Measurements from ENCODE around the gene OR1F1. TPM values are rescaled to one million over a fixed set of nuclear protein-coding genes. Genes with fewer than 3 reads are reported as not detected.

Gene OR1F1
- total RNA-seq, 1 experiment from 2014 or later, result 0.26 TPM

DNA sequence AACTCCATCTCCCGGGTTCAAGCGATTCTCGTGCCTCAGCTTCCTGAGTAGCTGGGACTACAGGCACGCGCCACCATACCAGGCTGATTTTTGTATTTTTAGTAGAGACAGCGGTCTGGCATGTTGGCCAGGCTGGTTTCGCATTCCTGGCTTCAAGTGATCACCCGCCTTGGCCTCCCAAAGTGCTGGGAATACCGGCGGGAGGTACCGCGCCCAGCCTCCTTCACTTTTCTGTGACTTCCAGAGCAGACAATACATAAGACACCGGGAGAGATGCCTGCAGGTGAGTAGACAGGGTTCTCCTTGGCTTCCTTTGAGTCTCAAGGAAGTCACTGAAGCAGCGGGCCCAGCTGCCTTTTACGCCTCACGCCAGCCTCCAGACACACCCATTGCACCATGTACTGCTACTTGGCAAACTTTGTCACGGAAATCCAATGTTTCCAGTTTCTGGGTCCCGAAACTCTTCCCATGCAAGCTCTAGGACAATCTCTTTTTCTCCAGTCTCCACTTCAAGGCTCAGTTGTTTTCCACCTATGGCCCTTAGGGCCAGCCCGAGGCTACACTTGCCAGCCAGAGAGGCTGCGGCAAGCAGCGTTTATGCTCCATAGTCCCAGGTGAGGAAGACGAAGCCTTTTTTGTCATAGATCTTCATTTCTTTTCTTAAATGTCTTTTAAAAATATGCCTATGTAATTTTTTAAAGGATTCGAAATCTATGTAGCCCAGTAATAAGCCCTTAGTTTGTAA is 886 bp upstream of the OR1F1 start:
- no peak for DNase-seq (ENCODE audit: low read depth, low spot score)
- no peaks in the 10 kb centered on the region for H3K27me3 ChIP-seq (ENCODE audit: control insufficient read depth, insufficient read depth, low read length)
- no TSS peak for BruUV-seq (replicated peaks)
- ChIA-PET CTCF (interaction anchor here (0.5 to 0.6 kb wide), 2 partner anchors 19 to 134 kb away, joined by 3 to 4 read pairs; no protein-coding TSS in a partner anchor), POLR2A (interaction anchor here (0.6 kb wide), 1 partner anchor 160 kb away, joined by 9 read pairs; no protein-coding TSS in a partner anchor)
- TF ChIP-seq, protein P1, sequence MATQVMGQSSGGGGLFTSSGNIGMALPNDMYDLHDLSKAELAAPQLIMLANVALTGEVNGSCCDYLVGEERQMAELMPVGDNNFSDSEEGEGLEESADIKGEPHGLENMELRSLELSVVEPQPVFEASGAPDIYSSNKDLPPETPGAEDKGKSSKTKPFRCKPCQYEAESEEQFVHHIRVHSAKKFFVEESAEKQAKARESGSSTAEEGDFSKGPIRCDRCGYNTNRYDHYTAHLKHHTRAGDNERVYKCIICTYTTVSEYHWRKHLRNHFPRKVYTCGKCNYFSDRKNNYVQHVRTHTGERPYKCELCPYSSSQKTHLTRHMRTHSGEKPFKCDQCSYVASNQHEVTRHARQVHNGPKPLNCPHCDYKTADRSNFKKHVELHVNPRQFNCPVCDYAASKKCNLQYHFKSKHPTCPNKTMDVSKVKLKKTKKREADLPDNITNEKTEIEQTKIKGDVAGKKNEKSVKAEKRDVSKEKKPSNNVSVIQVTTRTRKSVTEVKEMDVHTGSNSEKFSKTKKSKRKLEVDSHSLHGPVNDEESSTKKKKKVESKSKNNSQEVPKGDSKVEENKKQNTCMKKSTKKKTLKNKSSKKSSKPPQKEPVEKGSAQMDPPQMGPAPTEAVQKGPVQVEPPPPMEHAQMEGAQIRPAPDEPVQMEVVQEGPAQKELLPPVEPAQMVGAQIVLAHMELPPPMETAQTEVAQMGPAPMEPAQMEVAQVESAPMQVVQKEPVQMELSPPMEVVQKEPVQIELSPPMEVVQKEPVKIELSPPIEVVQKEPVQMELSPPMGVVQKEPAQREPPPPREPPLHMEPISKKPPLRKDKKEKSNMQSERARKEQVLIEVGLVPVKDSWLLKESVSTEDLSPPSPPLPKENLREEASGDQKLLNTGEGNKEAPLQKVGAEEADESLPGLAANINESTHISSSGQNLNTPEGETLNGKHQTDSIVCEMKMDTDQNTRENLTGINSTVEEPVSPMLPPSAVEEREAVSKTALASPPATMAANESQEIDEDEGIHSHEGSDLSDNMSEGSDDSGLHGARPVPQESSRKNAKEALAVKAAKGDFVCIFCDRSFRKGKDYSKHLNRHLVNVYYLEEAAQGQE (IDR thresholded peaks at IDR 0.05; ENCODE audit: insufficient read depth in 1 of 2, low read depth in 2 of 2, low read length in 1 of 2), result no peak
- TF ChIP-seq, protein P2, sequence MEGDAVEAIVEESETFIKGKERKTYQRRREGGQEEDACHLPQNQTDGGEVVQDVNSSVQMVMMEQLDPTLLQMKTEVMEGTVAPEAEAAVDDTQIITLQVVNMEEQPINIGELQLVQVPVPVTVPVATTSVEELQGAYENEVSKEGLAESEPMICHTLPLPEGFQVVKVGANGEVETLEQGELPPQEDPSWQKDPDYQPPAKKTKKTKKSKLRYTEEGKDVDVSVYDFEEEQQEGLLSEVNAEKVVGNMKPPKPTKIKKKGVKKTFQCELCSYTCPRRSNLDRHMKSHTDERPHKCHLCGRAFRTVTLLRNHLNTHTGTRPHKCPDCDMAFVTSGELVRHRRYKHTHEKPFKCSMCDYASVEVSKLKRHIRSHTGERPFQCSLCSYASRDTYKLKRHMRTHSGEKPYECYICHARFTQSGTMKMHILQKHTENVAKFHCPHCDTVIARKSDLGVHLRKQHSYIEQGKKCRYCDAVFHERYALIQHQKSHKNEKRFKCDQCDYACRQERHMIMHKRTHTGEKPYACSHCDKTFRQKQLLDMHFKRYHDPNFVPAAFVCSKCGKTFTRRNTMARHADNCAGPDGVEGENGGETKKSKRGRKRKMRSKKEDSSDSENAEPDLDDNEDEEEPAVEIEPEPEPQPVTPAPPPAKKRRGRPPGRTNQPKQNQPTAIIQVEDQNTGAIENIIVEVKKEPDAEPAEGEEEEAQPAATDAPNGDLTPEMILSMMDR (IDR thresholded peaks at IDR 0.05), result no peak
- TF ChIP-seq SIN3A (IDR thresholded peaks at IDR 0.05; ENCODE audit: borderline replicate concordance, insufficient read depth, low read depth, low read length) (no peak), TCF7L2 (IDR thresholded peaks at IDR 0.05; ENCODE audit: low read depth, low read length) (no peak), POLR2AphosphoS5 (IDR thresholded peaks at IDR 0.05; ENCODE audit: low read depth, low read length) (no peak)
- ATAC-seq, result no peak
- intact Hi-C loops (cut with micrococcal nuclease; ENCODE audit: unreplicated experiment) (no loop called here), in situ Hi-C loops (cut with HindIII; ENCODE audit: low pct_unique_long_range_greater_than_20kb, low sequenced_read_pairs) (no loop called here)
- no peaks in the 10 kb centered on the region for H3K36me3 ChIP-seq (ENCODE audit: control insufficient read depth, insufficient read depth, low read length)
- H3K27ac ChIP-seq (ENCODE audit: low read length), result peak overlapping the region; percentile 74
- H3K4me1 ChIP-seq (ENCODE audit: control insufficient read depth, insufficient read depth, low read length), result peaks cover 8% of the 10 kb centered on the region
- no peaks in the 10 kb centered on the region for H3K9me3 ChIP-seq (ENCODE audit: control insufficient read depth, insufficient read depth, low read depth, low read length)
- peak overlapping the region; percentile 77 to 92 for H3K4me3 ChIP-seq (ENCODE audit: low read depth in 2 of 2, low read length in 2 of 2)

DNA sequence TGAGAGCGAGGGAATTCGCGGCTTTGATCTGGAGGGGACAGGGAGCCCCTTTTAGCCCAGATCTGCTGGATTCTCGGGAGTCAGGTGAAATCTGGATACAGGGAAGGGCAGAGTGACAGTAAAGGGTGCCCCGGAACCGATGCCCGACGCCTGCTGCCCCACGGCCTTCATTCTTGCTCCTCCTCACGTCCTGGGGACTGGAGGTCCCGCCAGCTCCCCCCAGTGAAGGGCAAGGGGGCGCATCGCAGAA is 596 bp downstream of the OR1F1 start:
- no peaks in the 10 kb centered on the region for H3K27me3 ChIP-seq (ENCODE audit: control insufficient read depth, insufficient read depth, low read length)
- peak overlapping the region; percentile 80 for H3K27ac ChIP-seq (ENCODE audit: low read length)
- H3K4me3 ChIP-seq (ENCODE audit: low read depth in 2 of 2, low read length in 2 of 2), result peak overlapping the region; percentile 77 to 92
- no peaks in the 10 kb centered on the region for H3K9me3 ChIP-seq (ENCODE audit: control insufficient read depth, insufficient read depth, low read depth, low read length)
- POLR2A ChIA-PET, result interaction anchor here (0.6 kb wide), 1 partner anchor 50 kb away, joined by 4 read pairs; no protein-coding TSS in a partner anchor
- no peaks in the 10 kb centered on the region for H3K36me3 ChIP-seq (ENCODE audit: control insufficient read depth, insufficient read depth, low read length)
- CTCF ChIA-PET, result no interaction called here
- in situ Hi-C loops (cut with HindIII; ENCODE audit: low pct_unique_long_range_greater_than_20kb, low sequenced_read_pairs) (no loop called here), intact Hi-C loops (cut with micrococcal nuclease; ENCODE audit: unreplicated experiment) (no loop called here)
- peak; percentile 1; the same call in 1 of the 2 replicates for ATAC-seq
- DNase-seq (ENCODE audit: low read depth, low spot score), result peak; percentile 45
- peaks cover 8% of the 10 kb centered on the region for H3K4me1 ChIP-seq (ENCODE audit: control insufficient read depth, insufficient read depth, low read length)
- BruUV-seq (replicated peaks), result no TSS peak
- TF ChIP-seq SIN3A (IDR thresholded peaks at IDR 0.05; ENCODE audit: borderline replicate concordance, insufficient read depth, low read depth, low read length) (no peak), TCF7L2 (IDR thresholded peaks at IDR 0.05; ENCODE audit: low read depth, low read length) (0 out of 2 replicates have a peak, but pooled peaks have one; percentile 6)
- TF ChIP-seq, protein P1 (IDR thresholded peaks at IDR 0.05; ENCODE audit: insufficient read depth in 1 of 2, low read depth in 2 of 2, low read length in 1 of 2), result no peak

Measured in Panc1 (cell line).